Heart left ventricle (tissue), 16 donors: ENCODE results near the gene PER1. TPM values are rescaled to one million over a fixed set of nuclear protein-coding genes. Genes with fewer than 3 reads are reported as not detected.

Experiments
- ATAC-seq, 4 donors: fragments of 200-7000 bp; cut with Tn5 transposase; one replicate each; pipeline ENCODE4 v1.9.1; 2020 to 2022; ENCODE audit warnings: moderate library complexity in 4 of 4, mild to moderate bottlenecking in 3 of 4, moderate number of reproducible peaks in 1 of 4
- DNase-seq, 5 donors: peaks; one replicate each; pipeline ENCODE4 v3.0.0-alpha.2; 2020
- H3K27ac ChIP-seq, 12 donors: fragments of 200-600 bp; sonication (generic) in 4 of 12; one replicate each; pipeline versions ENCODE4 v1.5.0 to v1.8.0; 2016 to 2022; ENCODE audit warnings: mild to moderate bottlenecking in 2 of 12
- H3K27me3 ChIP-seq, 9 donors: fragments of 200-600 bp; sonication (generic) in 2 of 9; one replicate each; pipeline versions ENCODE4 v1.5.1 to v1.8.0; 2016 to 2022; ENCODE audit warnings: mild to moderate bottlenecking in 3 of 9
- H3K36me3 ChIP-seq, 9 donors: fragments of 200-600 bp; sonication (generic) in 2 of 9; one replicate each; pipeline versions ENCODE4 v1.5.0 to v1.8.0; 2018 to 2022; ENCODE audit warnings: mild to moderate bottlenecking in 2 of 9
- H3K4me1 ChIP-seq, 12 donors: fragments of 200-600 bp; sonication (generic) in 4 of 12; one replicate each; pipeline versions ENCODE4 v1.5.0 to v1.8.0; 2016 to 2022; ENCODE audit warnings: mild to moderate bottlenecking in 3 of 12
- H3K4me3 ChIP-seq, 12 donors: fragments of 200-600 bp; sonication (generic) in 4 of 12; one replicate each; pipeline versions ENCODE4 v1.5.0 to v1.8.0; 2017 to 2022; ENCODE audit warnings: mild to moderate bottlenecking in 9 of 12, moderate library complexity in 4 of 12
- H3K9me3 ChIP-seq, 12 donors: fragments of 200-600 bp; sonication (generic) in 4 of 12; one replicate each; pipeline versions ENCODE4 v1.5.0 to v1.8.0; 2016 to 2022; ENCODE audit warnings: mild to moderate bottlenecking in 1 of 12
- POLR2A ChIP-seq, 2 donors: fragments of 450-650 bp; IDR thresholded peaks; one replicate each; pipeline ENCODE4 v1.6.1; 2017; ENCODE audit warnings: antibody characterized with exemption in 2 of 2, mild to moderate bottlenecking in 2 of 2, moderate library complexity in 2 of 2
- WGBS, 4 donors: extraction: QIAGEN DNeasy Blood & Tissue Kit in 2 of 4; methylation state at CpG; one replicate each; pipeline versions ENCODE4 v1.1.5 to v1.1.7; 2013 to 2018; 5-methylcytosine and 5-hydroxymethylcytosine counted together
- intact Hi-C, 10 donors: fragments of 100-400 bp; cut with DNase I; formaldehyde crosslinking; loops; one replicate each; pipeline versions ENCODE4 v1.11.1 to v1.14.2; 2022
- polyA plus RNA-seq, 2 donors: library from polyadenylated mRNA; stranded (reverse); fragments of 200-250 nt; gene quantifications; one replicate each; pipeline ENCODE4 v1.2.3, GENCODE V29; 2013
- total RNA-seq, 9 donors: library from RNA; depleted of rRNA in 2 of 9; stranded (reverse); fragments of >200 nt in 2 of 9; fragmentation: NEBNext Ultra II Directional in 3 of 9; extraction: Animal tissue kit (Norgen Biotek cat#: 25700) in 3 of 9; gene quantifications; one replicate each; pipeline versions ENCODE4 v1.1.0 to v1.2.4, GENCODE V29; 2016 to 2023
- TF ChIP-seq, protein P1 (sequence below), 12 donors: fragments of 200-600 bp; sonication (generic) in 4 of 12; IDR thresholded peaks; one replicate each; pipeline versions ENCODE4 v1.5.0 to v1.8.0; 2018 to 2022; ENCODE audit warnings: antibody characterized with exemption in 12 of 12, mild to moderate bottlenecking in 5 of 12
- donor health status: ischemic (EF 13 %, LVEDD 7.1; RV severe dilation, severe dysfunction).
- donor health status: healthy with polysubstance abuse.
- donor health status: DM: no; HTN: yes; CAD: no.
- donor health status: DM: no; HTN: no; CAD: no.
- donor health status: ischemic (EF 25% LVEDD 6.9; RV normal size, moderate dysfunction).
- donor health status: ischemic (EF 25% LVEDD 5.7; RV mildly dilated, moderate dysfunction).
- donor health status: healthy.
- donor health status: DM: yes; HTN: yes; CAD: no.
- donor health status: ischemic (EF 35%, LVEDD 5.7; RV mildly dilated, moderate dysfunction).
- donor health status: nonischemic (EF 11% LVEDD 7.7; RV severe dilation, severe dysfunction).
- donor health status: DM: yes; HTN: yes; CAD: no.
- donor health status: PGD.
- donor health status: ischemic (EF 29% LVEDD 5.4; RV normal size, mild dysfunction).
- donor health status: nonischemic (EF 23%, LVEDD 6.1; RV moderate dilation, normal function).

Gene PER1
- total and polyA plus RNA-seq, 11 donors = 40.2 to 164 (median 92.1) TPM

DNA sequence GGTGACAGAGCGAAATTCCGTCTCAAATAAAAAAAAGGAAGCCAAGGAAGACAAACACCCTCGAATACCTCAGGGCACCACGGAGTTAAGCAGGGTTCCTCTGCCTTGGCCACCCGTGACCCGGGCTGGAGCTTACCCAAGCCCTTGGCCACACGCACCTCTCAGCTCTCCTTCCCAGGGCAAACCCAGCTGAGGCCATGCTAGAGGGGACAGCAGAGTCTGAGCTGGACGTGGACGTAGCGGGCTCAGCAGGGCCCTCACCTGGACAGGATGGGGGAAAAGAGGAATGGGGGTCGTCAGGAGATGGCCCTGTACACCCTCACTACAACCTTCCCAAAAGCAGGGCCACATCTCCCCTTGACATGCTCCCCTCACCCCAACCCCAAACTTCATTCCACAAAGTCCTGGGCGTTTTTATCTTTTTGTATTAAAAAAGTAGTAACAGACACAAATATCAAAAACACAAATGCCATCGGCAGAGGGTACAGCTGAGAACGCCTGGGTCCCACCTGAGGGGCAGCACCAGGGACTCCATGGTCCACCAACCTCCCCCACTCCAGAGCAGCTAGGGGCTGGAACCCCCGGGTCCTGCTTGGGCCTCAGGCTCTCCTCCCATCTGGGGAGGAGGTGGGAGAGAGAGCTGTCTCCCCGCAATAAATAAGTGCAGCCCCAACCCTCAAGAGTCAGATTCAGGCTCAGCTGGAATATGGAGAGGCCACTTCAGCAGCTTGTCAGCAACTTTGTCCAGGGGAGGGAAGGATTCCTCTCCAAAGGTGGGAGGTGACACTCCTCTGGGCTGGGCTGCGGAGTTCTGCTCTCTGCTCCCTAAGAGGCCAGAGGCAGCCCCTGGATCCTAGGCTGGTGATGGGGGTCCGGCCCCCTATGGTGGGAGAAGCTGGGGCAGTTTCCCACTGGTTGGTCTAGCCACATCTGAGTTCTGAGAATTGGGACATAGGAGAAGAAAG is 11.9 kb downstream of the PER1 start:
- 66 to 69% (median 67%) methylated on average over 16 to 18 of the region's 18 CpGs for WGBS, 4 donors
- TF ChIP-seq POLR2A (IDR thresholded peaks at IDR 0.05) = no peak
- TF ChIP-seq, protein P1, sequence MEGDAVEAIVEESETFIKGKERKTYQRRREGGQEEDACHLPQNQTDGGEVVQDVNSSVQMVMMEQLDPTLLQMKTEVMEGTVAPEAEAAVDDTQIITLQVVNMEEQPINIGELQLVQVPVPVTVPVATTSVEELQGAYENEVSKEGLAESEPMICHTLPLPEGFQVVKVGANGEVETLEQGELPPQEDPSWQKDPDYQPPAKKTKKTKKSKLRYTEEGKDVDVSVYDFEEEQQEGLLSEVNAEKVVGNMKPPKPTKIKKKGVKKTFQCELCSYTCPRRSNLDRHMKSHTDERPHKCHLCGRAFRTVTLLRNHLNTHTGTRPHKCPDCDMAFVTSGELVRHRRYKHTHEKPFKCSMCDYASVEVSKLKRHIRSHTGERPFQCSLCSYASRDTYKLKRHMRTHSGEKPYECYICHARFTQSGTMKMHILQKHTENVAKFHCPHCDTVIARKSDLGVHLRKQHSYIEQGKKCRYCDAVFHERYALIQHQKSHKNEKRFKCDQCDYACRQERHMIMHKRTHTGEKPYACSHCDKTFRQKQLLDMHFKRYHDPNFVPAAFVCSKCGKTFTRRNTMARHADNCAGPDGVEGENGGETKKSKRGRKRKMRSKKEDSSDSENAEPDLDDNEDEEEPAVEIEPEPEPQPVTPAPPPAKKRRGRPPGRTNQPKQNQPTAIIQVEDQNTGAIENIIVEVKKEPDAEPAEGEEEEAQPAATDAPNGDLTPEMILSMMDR (IDR thresholded peaks at IDR 0.05) = no peak

DNA sequence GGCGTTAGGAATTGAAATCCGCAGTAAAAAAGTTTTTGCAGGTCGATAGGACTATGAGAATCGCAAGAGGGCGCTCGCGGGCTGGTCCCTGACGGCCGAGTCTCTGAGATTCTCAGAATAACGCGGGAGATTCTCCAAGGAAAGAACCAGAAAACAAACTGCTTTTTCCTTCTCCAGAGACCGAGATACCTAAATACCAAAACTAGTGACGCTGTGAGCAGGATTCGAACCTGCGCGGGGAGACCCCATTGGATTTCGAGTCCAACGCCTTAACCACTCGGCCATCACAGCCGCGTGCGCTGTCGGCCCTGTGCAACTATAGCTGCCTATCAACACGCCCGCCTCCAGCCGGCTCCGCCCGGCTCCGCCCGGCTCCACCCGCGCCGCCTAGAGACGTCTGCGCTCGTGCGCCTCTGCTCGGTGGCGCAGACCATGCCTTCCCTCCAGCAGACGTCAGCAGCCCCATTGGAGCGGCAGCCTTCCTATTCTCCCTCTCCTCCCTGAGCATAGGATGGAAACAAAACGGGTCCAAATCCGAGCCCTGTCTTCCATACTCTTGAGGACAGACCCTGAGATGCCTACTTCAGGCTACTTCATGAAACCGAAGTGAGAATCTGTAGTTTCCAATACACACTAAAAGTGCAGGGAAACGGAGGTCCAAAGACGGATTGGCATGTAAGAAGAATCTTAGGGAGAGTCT is 13.4 kb downstream of the PER1 start:
- Histone ChIP-seq H3K27me3 (no peaks in the 10 kb centered on the region), H3K4me1 (peaks cover 0 to 45% (median 15%) of the 10 kb centered on the region in 12 donors), H3K36me3 (peaks cover 8 to 48% (median 45%) of the 10 kb centered on the region in 9 donors), H3K4me3 (peak overlapping the region in 8 of 12 donors; percentile 2 to 48 (median 33)), H3K27ac (peak overlapping the region; percentile 31 to 89 (median 81)), H3K9me3 (no peaks in the 10 kb centered on the region)
- ATAC-seq = peak; percentile 90 to 93 (median 91)
- peak in 1 of 2 donors; percentile 75 for TF ChIP-seq POLR2A (IDR thresholded peaks at IDR 0.05)
- TF ChIP-seq, protein P1 (IDR thresholded peaks at IDR 0.05) = peak; percentile 82 to 95 (median 90)
- intact Hi-C loops = loop anchor here in 7 of 10 donors (1.0 to 10.0 kb wide), 9 partner anchors 12 to 302 kb away; partner anchors contain the start of genes PER1 (in 1 of the 7) and VAMP2 (in 1 of the 7)
- peak; percentile 94 to 97 (median 94) for DNase-seq
- WGBS, 4 donors = 1 to 3% (median 2%) methylated on average over 32 to 46 of the region's 46 CpGs

More for the DNA sequence above, 11.9 kb downstream of the PER1 start:
- Histone ChIP-seq H3K36me3 (peaks cover 12 to 63% (median 60%) of the 10 kb centered on the region in 9 donors), H3K27ac (peak overlapping the region in 8 of 12 donors; percentile 12 to 89 (median 84)), H3K4me3 (no peak overlapping the region), H3K27me3 (no peaks in the 10 kb centered on the region), H3K4me1 (peaks cover 0 to 53% (median 15%) of the 10 kb centered on the region in 12 donors), H3K9me3 (no peaks in the 10 kb centered on the region)
- intact Hi-C loops = loop anchor here in 1 of 10 donors (10.0 kb wide), 1 partner anchor 296 kb away; no protein-coding TSS in a partner anchor
- DNase-seq = peak in 1 of 5 donors; percentile 11
- ATAC-seq = peak in 1 of 4 donors; percentile 9

DNA sequence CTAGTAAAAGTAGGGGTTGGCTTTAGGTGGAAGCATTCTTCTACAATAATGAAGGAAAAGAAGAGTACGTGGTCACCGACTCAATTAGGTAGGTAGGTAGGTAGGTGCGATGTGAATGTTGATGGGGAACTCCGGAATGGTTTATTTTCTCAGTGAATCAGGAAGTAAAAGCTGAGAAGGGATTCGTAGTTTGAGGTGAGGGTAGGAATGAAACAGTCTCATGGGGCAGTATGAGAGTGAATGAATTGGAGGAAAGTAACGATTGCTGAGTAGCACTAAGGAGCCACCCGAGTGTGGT is 13.9 kb downstream of the PER1 start:
- intact Hi-C loops = loop anchor here in 7 of 10 donors (1.0 to 10.0 kb wide), 8 partner anchors 14 to 301 kb away; partner anchors contain the start of genes PER1 (in 1 of the 7) and VAMP2 (in 1 of the 7)
- Histone ChIP-seq H3K27ac (peak overlapping the region in 11 of 12 donors; percentile 58 to 89 (median 82)), H3K36me3 (peaks cover 8 to 43% (median 40%) of the 10 kb centered on the region in 9 donors), H3K27me3 (no peaks in the 10 kb centered on the region), H3K4me1 (peaks cover 0 to 45% (median 15%) of the 10 kb centered on the region in 12 donors), H3K9me3 (no peaks in the 10 kb centered on the region), H3K4me3 (peak overlapping the region in 8 of 12 donors; percentile 2 to 48 (median 33))
- ATAC-seq = peak in 1 of 4 donors; percentile 25
- no peak for DNase-seq
- TF ChIP-seq POLR2A (IDR thresholded peaks at IDR 0.05) = no peak
- TF ChIP-seq, protein P1 (IDR thresholded peaks at IDR 0.05) = no peak
- 1 to 4% (median 2%) methylated on average over 7 of the region's 7 CpGs for WGBS, 4 donors
